NCI-H1436 treated with DMSO at 0.1 percent for 48 hours (cell line): ENCODE measurements around the gene WDR73.
"Not testable (repeated sequence)": the region's sequence is repeated elsewhere in the genome, so short reads cannot be mapped to it uniquely, and the experiment has no call there.

Experiments
- DNase-seq: peaks from one replicate; lab custom pipeline; 2025; lab: John Stamatoyannopoulos, UW

Gene WDR73

DNA sequence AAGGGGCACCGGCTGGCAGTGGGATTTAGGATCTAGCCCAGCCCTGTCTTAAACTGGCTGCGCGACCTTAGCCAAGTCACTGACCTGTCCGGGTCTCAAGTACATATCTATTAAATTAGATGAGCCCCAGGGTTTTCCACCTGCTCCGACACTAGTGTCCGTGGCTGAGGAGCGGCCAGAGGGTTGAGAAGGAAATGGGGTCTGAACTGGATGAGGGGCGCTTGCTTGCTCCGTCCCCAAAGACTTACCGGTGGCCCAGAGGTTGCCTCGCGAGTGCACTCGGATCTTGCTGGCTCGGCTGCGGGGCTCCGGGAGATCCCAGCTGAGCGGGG, 3.6 kb upstream of the WDR73 start:
- DNase-seq, result no peak

DNA sequence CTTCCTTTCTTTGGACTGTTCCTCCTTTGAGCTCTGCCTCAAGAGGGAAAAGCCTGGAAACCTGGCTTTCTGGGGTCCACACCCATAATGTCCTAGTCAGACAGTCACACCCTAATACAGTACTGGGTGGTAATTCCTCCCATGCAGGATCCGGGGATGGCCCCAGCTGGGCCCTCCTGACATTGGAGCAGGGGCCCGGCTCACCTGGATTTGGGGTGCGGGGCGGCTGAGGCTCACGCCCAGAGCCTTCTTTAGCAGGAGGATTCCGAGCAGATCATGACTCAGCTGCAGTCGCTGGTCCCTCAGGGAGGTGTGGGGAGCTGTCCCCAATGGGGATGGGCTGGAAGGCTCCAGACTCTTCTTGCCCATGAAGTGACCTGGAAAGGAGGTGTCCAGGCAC, 2.9 kb upstream of the WDR73 start:
- no peak for DNase-seq

DNA sequence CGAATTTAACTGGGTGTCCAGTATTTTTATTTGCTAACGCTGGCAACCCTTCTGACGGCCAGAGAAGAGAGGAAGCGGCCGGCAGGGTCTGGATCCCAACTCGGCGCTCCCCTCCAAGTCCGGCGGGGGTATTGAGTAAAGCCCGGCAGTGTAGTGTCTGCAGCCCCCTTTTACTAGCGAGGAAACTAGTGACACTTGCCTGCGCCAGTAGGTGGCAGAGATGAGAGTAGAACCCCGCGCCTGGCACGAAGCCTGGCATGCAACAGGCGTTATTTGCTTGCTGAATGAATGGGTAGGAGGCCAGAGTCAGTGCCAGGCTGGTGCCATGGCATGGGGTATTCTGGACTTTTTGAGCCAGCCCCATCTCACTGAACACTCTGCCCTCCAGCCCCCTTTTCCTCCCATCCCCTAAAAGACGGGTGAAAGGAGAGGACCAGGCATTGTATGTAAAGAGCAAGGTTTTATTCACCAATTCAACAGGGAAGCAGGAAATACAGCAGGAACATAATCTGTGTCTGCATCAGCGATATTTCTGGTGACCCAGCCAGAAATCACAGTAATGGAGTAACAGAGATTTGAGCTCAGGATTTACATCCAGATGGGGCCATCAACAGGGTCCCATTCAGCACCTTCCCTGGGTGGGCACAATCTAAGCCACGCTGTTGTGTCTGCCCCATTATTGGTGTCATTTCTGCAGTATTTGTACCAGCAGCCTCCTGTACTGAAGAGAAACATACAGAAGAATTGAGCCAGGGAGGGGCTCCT, 788 bp upstream of the WDR73 start:
- peak; percentile 58 for DNase-seq

DNA sequence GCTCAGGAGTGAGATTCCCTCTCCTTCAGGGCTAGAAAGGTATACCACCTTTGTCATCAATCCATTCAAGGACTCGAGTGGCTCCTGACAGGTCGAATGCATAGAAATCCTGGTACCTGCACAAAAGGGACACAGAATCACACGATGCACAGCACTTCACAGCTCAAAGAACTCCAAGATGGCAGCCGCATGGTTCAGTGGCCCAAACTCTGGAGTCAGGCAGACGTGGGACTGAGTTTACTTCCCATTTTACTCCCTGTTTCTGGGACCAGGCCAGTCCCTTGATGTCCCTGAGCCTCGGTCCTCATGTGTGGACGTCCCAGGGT, 536 bp downstream of the WDR73 start:
- no peak for DNase-seq

DNA sequence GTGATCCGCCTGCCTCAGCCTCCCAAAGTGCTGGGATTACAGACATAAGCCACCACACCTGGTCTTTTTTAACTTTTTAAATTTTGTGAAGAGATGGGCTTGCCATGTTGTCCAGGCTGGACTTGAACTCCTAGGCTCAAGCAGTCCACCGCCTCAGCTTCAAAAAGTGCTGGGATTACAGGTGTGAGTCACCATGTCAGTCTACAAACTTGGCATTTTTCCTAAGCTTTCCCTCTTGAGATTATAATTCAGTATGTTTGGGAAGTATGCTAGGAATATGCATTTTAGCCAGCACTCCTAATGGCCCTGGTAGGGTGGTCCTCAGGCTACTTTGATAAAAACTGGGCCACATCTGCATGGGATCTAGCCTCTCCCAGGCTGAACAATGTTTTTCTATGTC, 4.4 kb downstream of the WDR73 start:
- no peak for DNase-seq

DNA sequence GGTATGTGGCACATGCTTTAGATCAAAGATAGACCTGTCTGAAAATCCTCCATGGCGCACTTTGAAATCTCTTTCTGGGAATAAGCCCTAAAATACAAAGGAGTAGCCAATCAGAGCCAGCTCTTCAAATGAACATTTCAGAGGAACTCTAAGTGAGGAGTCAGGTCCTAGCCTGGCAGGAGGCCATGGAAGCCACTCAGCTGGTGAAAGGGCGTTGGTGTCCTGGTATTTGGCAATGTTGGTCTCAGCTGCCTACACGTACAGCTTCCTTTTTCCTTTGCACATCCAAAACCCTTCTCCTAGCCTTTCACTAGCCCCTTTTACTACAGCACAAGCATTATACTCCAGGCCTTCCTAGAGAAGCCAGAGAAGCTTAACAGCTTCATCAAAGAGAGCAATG, 5.5 kb downstream of the WDR73 start:
- DNase-seq, result no peak

DNA sequence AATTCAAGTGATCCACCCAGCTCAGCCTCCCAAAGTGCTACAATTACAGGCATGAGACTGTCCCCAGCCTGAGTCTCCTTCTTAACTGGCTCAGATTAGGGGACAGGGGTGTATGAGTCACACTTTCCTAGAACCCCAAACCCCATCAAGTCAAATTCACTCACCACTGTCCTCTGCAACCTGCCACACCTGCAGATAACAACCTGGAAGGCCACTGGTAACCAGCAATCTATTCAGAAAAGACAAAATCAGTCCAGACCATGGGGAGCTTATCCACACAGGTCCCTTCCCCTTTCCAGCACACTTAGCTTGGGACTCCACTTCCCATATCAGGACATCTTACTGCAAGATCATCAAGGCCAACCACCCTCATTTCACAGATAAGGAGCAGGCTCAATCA, 6.4 kb downstream of the WDR73 start:
- no peak for DNase-seq

DNA sequence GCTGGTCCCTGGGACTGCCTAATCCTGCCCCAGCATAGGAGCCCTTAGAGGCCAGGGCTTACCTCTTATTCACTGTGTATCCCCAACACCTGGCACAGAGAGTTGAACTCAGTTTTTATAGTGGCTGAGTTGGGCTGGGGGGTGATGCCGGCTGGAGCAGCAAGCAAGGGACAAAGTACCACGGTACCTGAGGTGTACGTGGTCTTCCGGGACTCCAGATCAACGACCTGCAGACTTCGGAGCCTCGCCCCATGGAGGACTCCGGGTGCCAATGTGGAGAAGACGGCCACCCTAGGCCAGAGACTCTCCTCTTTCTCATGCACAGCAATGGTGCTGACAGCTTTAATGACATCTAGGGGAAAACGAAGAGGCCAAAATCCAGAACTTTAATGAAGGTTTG, 8.1 kb downstream of the WDR73 start:
- no peak for DNase-seq

DNA sequence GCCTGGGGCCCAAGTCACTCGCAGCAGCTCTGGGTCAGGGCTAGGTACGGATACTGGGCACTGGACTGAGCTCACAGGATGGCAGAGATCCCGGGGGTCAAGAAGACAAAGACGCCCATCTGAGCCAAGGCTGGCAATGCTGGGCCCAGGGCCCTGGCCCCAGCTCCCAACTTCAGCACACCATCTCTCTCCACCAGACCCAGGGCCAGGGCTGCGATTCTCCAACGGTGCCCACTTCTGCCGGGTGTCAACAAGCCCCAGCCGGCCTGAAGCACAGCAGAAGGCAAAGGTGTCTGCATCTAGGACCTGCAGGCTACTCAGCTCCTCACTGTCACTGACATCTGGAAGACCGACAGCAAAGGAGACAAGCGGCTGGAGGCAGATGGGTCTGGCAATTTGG, 8.6 kb downstream of the WDR73 start:
- DNase-seq, result no peak

DNA sequence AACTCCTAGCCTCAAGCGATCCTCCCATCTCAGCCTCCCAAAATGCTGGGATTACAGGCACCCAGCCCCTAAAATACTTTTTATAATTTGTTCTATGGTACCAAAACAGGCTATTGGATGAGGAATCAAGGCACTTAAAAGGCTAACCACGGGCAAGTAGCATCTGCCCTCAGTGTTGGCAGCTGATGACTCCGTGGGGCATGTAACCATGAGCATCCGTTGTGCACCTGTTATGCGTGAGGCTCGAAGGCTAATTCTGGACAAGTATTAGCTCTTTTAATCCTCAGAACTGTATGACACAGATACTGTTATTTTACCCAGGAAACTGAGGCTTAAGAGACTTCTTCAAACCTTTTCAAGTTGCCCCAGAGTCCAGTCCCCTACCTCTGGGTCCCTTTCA, 10.2 kb downstream of the WDR73 start:
- DNase-seq, result no peak

DNA sequence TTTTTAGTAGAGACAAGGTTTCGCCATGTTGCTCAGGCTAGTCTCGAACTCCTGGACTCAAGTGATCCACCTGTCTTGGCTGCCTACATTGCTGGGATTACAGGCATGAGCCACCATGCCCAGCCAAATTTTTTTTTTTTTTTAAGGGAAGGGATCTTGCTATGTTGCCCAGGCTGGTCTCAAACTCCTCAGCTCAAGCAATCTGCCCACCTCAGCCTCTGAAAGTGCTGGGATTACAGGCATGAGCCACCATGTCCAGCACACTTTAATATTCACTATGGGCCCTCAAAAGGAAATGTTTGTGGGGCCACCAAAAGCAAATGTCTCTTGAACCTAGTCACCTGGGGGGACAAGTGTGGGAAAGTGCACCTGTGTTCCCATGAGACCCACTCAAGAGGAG, 11.4 kb downstream of the WDR73 start:
- not testable (repeated sequence) for DNase-seq

DNA sequence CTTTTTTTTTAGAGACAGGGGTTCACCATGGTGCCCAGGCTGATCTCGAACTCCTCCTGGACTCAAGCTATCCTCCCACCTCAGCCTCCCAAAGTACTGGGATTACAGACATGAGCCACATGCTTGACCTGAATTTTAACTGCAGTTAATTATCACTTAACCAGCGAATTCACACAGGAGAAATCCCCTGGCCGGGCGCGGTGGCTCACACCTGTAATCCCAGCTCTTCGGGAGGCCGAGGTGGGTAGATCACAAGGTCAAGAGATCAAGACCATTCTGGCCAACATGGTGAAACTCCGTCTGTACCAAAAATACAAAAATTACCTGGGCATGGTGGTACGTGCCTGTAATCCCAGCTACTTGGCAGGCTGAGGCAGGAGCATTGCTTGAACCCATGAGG, 12.2 kb downstream of the WDR73 start:
- DNase-seq, result not testable (repeated sequence)

DNA sequence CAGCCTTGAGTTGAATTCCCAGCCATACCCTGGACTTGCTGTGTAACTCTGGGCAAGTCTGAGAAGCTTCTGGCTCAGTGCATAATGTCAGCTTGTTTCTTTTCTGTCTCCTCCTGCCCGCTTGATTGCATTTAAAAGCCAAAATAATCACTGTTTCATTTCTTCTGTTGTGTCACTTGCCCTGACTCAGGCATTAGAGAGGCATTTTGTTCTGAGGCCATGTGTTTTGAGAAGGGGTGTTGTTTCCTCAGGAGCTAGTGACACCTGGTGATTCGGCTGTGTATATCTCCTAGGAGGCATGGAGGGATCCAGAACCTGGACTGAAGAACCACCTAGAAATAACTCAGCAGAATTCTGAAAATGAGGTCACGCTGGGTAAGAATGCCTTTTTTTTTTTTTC, 16.0 kb downstream of the WDR73 start:
- DNase-seq, result no peak

DNA sequence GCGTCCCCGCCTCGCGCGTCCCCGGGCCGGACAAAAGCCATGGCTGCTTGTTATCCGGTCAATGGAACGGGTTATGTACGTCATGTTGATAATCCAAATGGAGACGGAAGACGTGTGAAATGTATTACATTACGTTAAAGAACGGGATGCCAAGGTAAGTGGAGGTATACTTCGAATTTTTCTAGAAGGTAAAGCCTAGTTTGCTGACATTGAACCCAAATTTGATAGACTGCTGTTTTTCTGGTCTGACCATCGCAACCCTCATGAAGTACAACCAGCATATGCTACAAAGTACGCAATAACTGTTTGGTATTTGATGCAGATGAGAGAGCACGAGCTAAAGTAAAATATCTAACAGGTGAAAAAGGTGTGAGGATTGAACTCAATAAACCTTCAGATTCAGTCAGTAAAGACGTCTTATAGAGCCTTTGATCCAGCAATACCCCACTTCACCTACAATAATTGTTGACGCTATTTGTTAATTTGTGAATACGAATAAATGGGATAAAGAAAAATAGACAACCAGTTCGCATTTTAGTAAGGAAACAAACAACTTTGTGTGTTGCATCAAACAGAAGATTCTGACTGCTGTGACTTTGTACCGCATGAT, 19.8 kb downstream of the WDR73 start:
- DNase-seq, result no peak

DNA sequence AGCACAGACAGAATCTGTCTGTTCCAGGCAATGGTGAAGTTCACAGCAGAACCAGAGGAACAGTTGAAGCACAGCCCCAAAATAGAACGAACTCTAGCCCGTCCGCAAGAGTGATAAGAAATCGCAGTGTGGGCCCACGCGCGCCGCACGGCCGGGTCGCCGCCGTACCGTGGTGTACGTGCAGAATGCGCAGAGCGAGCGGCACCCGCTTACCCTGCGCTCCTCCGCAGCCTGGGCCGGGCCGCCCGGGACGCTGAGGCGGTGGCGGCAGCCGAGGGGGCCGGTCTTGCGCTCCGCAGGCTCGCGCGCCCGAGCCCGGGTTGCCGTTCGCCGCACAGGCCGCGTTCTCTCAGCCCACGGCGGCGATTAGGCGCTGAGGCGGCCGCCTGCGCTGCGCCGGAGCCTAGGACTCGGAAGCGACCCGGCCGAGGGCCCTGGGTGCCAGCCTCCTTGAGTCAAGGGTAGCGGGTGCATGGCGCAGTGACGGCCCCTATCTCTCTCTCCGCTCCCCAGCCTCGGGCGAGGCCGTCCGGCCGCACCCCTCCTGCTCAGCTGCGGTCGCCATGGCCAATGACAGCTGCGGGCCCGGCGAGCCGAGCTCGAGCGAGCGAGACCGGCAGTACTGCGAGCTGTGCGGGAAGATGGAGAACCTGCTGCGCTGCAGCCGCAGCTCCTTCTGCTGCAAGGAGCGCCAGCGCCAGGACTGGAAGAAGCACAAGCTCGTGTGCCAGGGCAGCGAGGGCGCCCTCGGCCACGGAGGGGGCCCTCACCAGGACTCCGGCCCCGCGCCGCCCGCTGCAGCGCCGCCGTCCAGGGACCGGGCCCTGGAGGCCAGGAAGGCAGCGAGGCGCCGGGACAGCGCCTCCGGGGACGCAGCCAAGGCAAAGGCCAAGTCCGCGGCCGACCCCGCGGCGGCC, 20.5 kb downstream of the WDR73 start:
- no peak for DNase-seq

DNA sequence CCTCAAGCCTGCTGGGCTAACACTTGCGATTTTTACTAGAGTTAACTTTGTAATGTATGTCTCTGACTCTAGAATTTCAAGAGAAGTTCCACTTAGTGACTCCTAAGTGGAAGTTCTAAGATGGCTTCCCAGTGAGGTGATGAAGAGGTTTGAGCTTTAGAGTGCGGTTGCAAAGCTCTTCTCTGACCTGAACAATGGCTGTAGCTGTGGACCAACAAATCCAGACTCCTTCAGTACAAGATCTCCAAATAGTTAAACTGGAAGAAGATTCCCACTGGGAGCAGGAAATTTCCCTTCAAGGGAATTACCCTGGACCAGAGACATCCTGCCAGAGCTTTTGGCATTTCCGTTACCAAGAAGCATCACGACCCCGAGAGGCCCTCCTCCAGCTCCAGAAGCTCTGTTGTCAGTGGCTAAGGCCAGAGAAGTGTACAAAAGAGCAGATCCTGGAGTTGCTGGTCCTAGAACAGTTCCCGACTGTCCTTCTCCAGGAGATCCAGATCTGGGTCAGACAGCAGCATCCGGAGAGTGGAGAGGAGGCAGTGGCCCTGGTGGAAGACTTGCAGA, 22.3 kb downstream of the WDR73 start:
- no peak for DNase-seq

DNA sequence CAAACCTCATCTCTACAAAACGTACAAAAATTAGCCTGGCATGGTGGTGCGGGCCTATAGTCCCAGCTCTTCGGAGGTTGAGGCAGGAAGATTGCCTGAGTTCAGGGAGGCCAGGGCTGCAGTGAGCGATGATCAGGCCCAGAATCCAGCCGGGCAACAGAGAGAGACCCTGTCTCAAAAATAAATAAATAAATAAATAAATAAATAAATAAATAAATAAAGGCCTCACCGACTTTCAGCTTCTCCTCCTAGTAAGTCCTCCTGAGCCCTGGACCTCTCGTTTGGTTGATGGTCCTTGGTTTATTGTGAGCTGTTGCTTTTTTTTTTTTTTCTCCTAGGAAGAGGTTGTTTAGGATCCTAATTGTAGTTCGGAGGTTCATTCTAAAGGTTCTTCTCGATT, 25.1 kb downstream of the WDR73 start:
- no peak for DNase-seq

DNA sequence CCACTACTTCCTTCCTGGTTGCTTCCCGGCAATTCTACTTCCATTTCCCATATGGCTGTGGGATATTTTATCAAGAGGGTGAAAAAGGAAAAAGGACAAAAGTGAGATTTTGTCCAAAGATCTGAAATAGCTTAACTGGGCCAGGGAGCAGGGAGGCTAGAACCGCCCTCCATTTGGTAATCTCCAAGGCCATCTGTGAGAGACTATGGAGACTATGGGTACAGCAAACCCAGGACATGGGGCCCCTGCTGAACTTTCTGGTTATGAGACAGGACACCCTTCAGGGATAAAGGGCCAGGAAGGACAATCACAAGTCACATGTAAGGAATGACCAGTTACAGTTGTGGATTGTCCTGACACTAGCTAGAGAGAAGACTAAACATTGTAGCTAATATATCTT, 29.0 kb downstream of the WDR73 start:
- no peak for DNase-seq

DNA sequence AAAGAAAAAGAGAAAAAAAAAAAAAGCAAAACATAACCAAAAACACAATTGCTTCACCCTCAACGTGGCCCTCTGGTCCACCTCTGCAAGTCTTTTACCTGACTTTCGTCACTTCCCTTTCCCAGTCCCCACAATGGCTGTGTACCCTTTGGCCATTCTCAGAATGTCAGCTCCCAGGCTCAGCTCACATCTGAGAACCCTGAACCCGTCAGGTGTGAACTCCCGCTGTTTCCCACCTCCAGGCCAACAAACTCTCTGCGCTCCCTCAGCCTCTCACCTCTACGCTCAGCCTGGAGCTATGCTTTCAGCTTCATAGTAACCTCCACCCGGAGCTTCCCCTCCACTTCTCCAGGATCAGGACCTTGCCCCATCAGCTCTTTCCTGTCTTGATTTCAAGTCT, 29.7 kb downstream of the WDR73 start:
- no peak for DNase-seq

DNA sequence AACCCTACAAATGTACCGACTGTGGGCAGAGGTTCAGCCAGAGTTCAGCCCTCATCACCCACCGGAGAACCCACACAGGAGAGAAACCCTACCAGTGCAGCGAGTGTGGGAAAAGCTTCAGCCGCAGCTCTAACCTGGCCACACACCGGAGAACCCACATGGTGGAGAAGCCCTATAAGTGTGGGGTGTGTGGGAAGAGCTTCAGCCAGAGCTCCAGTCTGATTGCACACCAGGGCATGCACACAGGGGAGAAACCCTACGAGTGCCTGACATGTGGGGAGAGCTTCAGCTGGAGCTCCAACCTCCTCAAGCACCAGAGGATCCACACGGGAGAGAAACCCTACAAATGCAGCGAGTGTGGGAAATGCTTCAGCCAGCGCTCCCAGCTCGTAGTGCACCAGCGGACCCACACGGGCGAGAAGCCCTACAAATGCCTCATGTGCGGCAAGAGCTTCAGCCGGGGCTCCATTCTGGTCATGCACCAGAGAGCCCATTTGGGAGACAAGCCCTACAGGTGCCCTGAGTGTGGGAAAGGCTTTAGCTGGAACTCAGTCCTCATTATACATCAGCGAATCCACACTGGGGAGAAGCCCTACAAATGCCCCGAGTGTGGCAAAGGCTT, 32.6 kb downstream of the WDR73 start:
- no peak for DNase-seq

DNA sequence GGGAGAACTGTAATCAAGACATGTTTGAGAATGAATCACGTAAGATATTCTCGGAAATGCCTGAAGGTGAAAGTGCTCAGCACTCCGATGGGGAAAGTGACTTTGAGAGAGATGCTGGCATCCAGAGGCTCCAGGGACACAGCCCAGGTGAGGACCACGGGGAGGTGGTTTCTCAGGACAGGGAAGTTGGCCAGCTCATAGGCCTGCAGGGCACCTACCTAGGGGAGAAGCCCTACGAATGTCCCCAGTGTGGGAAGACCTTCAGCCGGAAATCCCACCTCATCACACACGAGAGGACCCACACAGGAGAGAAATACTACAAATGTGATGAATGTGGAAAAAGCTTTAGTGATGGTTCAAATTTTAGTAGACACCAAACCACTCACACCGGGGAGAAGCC, 33.5 kb downstream of the WDR73 start:
- no peak for DNase-seq

DNA sequence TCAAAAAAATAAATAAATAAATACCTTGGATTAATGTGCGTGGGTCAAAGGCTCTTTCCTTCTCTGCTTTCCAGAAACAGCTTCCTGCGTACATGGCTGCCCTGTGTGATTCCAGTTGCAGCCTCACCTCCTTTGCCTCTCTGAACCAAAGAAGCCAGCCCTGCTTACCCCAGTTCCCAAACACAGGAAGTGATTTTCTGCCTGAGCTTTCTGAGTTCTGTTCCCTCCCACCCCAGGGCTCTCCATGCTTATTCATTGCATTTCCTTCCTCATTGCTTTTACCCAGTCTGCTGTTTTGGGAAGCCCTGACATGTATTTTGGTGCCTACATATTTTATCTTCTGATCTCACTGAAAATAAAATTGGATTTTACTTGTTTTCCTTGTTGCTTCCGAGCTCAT, 37.8 kb downstream of the WDR73 start:
- DNase-seq, result no peak

DNA sequence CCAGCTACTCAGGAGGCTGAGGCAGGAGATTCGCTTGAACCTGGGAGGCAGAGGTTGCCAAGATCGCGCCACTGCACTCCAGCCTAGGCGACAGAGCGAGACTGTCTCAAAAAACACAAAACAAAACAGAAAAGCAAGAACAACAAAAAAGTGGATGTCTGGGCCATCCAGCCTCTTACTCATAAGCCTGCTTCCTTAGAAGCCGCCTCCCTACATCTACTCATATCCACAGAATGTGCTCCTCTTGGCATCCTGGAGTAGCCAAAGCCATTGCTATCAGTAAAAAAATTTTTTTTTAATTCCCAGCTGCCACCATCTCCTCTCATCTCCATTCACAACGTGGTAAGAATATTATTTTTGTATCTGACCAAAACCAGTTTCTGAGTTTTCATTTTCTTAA, 42.5 kb downstream of the WDR73 start:
- no peak for DNase-seq
